GM12878 (cell line): ENCODE data around the gene TRIP4. TPM values are rescaled to one million over a fixed set of nuclear protein-coding genes. Genes with fewer than 3 reads are reported as not detected.
"Not testable (repeated sequence)": the region's sequence is repeated elsewhere in the genome, so short reads cannot be mapped to it uniquely, and the experiment has no call there.

ENCODE experiments used
- ATAC-seq: fragments of 200-7000 bp; cut with Tn5 transposase; 3 replicates; pipeline ENCODE4 v1.9.1; 2020; ENCODE audit warnings: mild to moderate bottlenecking, moderate library complexity
- BruUV-seq: library from RNA; stranded (reverse); fragments of 400-500 nt; replicated peaks from 2 replicates; lab custom pipeline; 2021; lab: Mats Ljungman, UMichigan
- CTCF ChIA-PET: fragments of 300-600 bp; sonication (Branson Sonifier 250); formaldehyde crosslinking; extraction: SDS; loops from one replicate; lab custom pipeline; 2021; ENCODE audit warnings: inconsistent platforms; lab: Yijun Ruan, JAX
- POLR2A ChIA-PET: fragments of 350-600 bp; formaldehyde crosslinking; extraction: SDS; loops from one replicate; lab custom pipeline; 2021; ENCODE audit warnings: inconsistent platforms; lab: Charles Lee
- RAD21 ChIA-PET: fragments of 300-600 bp; sonication (Branson Sonifier 250); formaldehyde crosslinking; loops from one replicate; lab custom pipeline; 2023; ENCODE audit warnings: antibody characterized with exemption; ENCODE audit not compliant: unreplicated experiment; lab: Charles Lee
- SMC1A ChIA-PET: fragments of 300-600 bp; sonication (Branson Sonifier 250); formaldehyde crosslinking; loops from one replicate; lab custom pipeline; 2023; ENCODE audit not compliant: unreplicated experiment, uncharacterized antibody; lab: Charles Lee
- DNase-seq: peaks from one replicate; pipeline ENCODE4 v3.0.0-alpha.2; 2011; ENCODE audit warnings: low read depth, low spot score
- FAIRE-seq: peaks from 3 replicates; lab custom pipeline; 2011; peaks lifted over from hg19 to GRCh38; lab: Jason Lieb, UNC
- H2AFZ ChIP-seq: 2 replicates; pipeline ENCODE4 v1.6.0; 2011; ENCODE audit warnings: low read depth, low read length, control low read depth; ENCODE audit not compliant: control insufficient read depth
- H3K27ac ChIP-seq: 2 replicates; pipeline ENCODE4 v1.5.1; 2011; ENCODE audit warnings: control low read depth; ENCODE audit not compliant: control insufficient read depth, insufficient read depth
- H3K27me3 ChIP-seq, 2 experiments: replicated peaks in 1 of 2; 2 replicates each; pipeline versions ENCODE4 v1.6.0 to v1.6.1; 2011; ENCODE audit warnings: low read length in 1 of 2; ENCODE audit not compliant: control insufficient read depth in 2 of 2, insufficient read depth in 2 of 2
- H3K36me3 ChIP-seq, 2 experiments: 2 replicates each; pipeline ENCODE4 v1.5.1; 2011; ENCODE audit warnings: low read length in 1 of 2; ENCODE audit not compliant: control insufficient read depth in 2 of 2, insufficient read depth in 2 of 2
- H3K4me1 ChIP-seq: 2 replicates; pipeline ENCODE4 v1.6.1; 2011; ENCODE audit warnings: mild to moderate bottlenecking, low read length, moderate library complexity, mixed read lengths; ENCODE audit not compliant: control insufficient read depth, insufficient read depth
- H3K4me2 ChIP-seq: 2 replicates; pipeline ENCODE4 v1.6.0; 2011; ENCODE audit warnings: control low read depth; ENCODE audit not compliant: control insufficient read depth, insufficient read depth
- H3K4me3 ChIP-seq: fragments of 200-600 bp; sonication (generic); 2 replicates; pipeline ENCODE4 v1.5.1; 2016
- H3K79me2 ChIP-seq: 2 replicates; pipeline ENCODE4 v1.6.0; 2011; ENCODE audit warnings: low read length; ENCODE audit not compliant: control insufficient read depth, insufficient read depth
- H3K9ac ChIP-seq: 2 replicates; pipeline ENCODE4 v1.8.0; 2011; ENCODE audit warnings: low read length, control low read depth, mixed read lengths; ENCODE audit not compliant: control insufficient read depth, insufficient read depth
- H3K9me3 ChIP-seq: replicated peaks from 3 replicates; pipeline ENCODE4 v1.5.1; 2011; ENCODE audit warnings: mild to moderate bottlenecking, low read length; ENCODE audit not compliant: control insufficient read depth, insufficient read depth
- H4K20me1 ChIP-seq: 2 replicates; pipeline ENCODE4 v1.6.0; 2011; ENCODE audit not compliant: control insufficient read depth, insufficient read depth
- CREB1 ChIP-seq: IDR thresholded peaks from 2 replicates; pipeline ENCODE4 v1.6.1; 2012; ENCODE audit warnings: low read depth, mild to moderate bottlenecking, inconsistent platforms
- FOXK2 ChIP-seq: fragments of 450-650 bp; IDR thresholded peaks from 2 replicates; pipeline ENCODE4 v1.6.1; 2017; ENCODE audit warnings: mild to moderate bottlenecking, moderate library complexity
- FOXM1 ChIP-seq: IDR thresholded peaks from 2 replicates; pipeline ENCODE4 v1.6.1; 2012; ENCODE audit warnings: low read depth, mild to moderate bottlenecking, inconsistent platforms, low read length, moderate library complexity
- LARP7 ChIP-seq: fragments of 450-650 bp; IDR thresholded peaks from 2 replicates; pipeline ENCODE4 v1.6.1; 2017; ENCODE audit warnings: mild to moderate bottlenecking
- NFXL1 ChIP-seq: fragments of 450-650 bp; IDR thresholded peaks from 2 replicates; pipeline ENCODE4 v1.6.1; 2017; ENCODE audit warnings: antibody characterized with exemption, mild to moderate bottlenecking, borderline replicate concordance
- NFYB ChIP-seq: IDR thresholded peaks from 2 replicates; pipeline ENCODE4 v1.6.1; 2011; ENCODE audit warnings: low read depth, mild to moderate bottlenecking, low read length, improper control_type of control experiment, moderate library complexity; ENCODE audit not compliant: insufficient read depth
- NR2C1 ChIP-seq: fragments of 450-650 bp; IDR thresholded peaks from 2 replicates; pipeline ENCODE4 v1.6.1; 2017; ENCODE audit warnings: antibody characterized with exemption, mild to moderate bottlenecking, moderate library complexity
- RUNX3 ChIP-seq: IDR thresholded peaks from 2 replicates; pipeline ENCODE4 v1.6.1; 2012; ENCODE audit warnings: low read length, inconsistent platforms
- SIN3A ChIP-seq: IDR thresholded peaks from 2 replicates; pipeline ENCODE4 v1.6.1; 2012; ENCODE audit warnings: low read depth, low read length, improper control_type of control experiment
- SPI1 ChIP-seq: IDR thresholded peaks from 2 replicates; pipeline ENCODE4 v1.6.1; 2011; ENCODE audit warnings: low read depth, mild to moderate bottlenecking, low read length, moderate library complexity, borderline replicate concordance; ENCODE audit not compliant: insufficient read depth
- STAT3 ChIP-seq: IDR thresholded peaks from 2 replicates; pipeline ENCODE4 v1.6.1; 2011; ENCODE audit warnings: low read depth, low read length, improper control_type of control experiment
- USF1 ChIP-seq: IDR thresholded peaks from 2 replicates; pipeline ENCODE4 v1.6.1; 2011; ENCODE audit warnings: borderline replicate concordance, low read depth, mild to moderate bottlenecking, moderate library complexity, mixed read lengths, low read length; ENCODE audit not compliant: insufficient read depth; ENCODE audit errors: extremely low read length
- ZNF217 ChIP-seq: fragments of 450-650 bp; IDR thresholded peaks from 2 replicates; pipeline ENCODE4 v1.6.1; 2017; ENCODE audit warnings: antibody characterized with exemption, mild to moderate bottlenecking
- ZZZ3 ChIP-seq: IDR thresholded peaks from 2 replicates; pipeline ENCODE4 v1.6.1; 2011; ENCODE audit warnings: low read depth; ENCODE audit not compliant: control insufficient read depth, insufficient read length
- WGBS: methylation state at CpG from one replicate; pipeline ENCODE4 v1.1.6; 2016; ENCODE audit warnings: low lambda C conversion rate; ENCODE audit not compliant: insufficient replicate concordance, insufficient coverage; ENCODE audit errors: missing lambda C conversion rate; 5-methylcytosine and 5-hydroxymethylcytosine counted together
- in situ Hi-C: fragments of 300-500 bp; cut with MboI; formaldehyde crosslinking; loops from 9 replicates; pipeline ENCODE4 v1.14.3; 2018; ENCODE audit warnings: mixed read lengths
- intact Hi-C: fragments of 100-400 bp; cut with micrococcal nuclease; formaldehyde crosslinking; loops from one replicate; pipeline ENCODE4 v1.14.2; 2022; ENCODE audit not compliant: unreplicated experiment
- polyA plus RNA-seq, 11 experiments: library from polyadenylated mRNA; depleted of rRNA in 4 of 11; unstranded in 6 of 11; stranded (reverse) in 5 of 11; fragments of >200 nt; fragmentation: Nextera tagmentation in 4 of 11; fragmentation: Illumina TruSeq in 1 of 11; extraction: Ambion mirVana in 4 of 11; extraction: Trizol in 1 of 11; gene quantifications; 1 replicate in 1 of 11; 2 replicates in 10 of 11; pipeline versions ENCODE4 v1.2.1 to v1.2.3, GENCODE V29; 2011 to 2016; ENCODE audit warnings: inconsistent platforms in 2 of 11, missing spikeins in 2 of 11, low read depth in 1 of 11
- total RNA-seq, 4 experiments: library from RNA; depleted of rRNA in 3 of 4; stranded (reverse); fragments of >200 nt in 3 of 4; fragmentation: Illumina TruSeq in 1 of 4; extraction: Trizol in 1 of 4; gene quantifications; 2 replicates each; pipeline versions ENCODE4 v1.2.1 to v1.2.3, GENCODE V29; 2013 to 2021
- TF ChIP-seq, protein P1 (sequence below): IDR thresholded peaks from 2 replicates; pipeline ENCODE4 v1.6.1; 2012; ENCODE audit warnings: low read depth, low read length, improper control_type of control experiment

Gene TRIP4
- total and polyA plus RNA-seq, 10 of the 15 experiments (the other 5 are each of a cell fraction or from before 2014, with no cell fraction given): 6.4 to 24.5 (median 20.0) TPM

DNA sequence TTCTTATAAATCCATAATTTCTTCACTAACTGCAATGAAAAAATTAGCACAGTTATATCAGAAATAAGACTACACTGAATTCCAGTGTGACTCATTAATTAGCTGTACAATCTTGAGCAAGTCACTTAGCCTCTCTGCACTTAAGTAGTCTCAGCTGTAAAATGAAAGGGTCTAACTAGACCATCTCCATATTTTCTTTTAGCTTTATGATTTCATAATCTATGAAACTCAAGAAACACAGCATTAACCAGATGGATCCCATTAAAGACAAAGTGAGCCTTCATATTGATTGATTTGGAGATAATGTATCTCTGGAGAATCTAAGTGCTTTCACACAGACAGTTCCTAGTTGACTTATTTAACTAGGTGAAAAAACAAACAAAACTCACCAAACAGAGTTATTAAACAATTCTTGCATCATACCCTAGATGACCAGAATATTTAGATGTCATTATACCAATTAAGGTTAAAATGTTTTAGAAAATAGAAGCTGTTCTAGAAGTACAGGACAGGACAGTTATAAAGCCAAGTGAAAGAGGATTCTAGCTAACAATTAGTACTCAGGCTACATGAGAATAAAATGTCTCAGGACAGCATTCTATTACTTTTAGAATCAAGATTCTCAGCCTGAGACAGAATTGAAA lies 42.9 kb upstream of the TRIP4 start (continued):
- TF ChIP-seq ZZZ3: no peak
- TF ChIP-seq USF1: no peak
- TF ChIP-seq NR2C1: no peak
- TF ChIP-seq SPI1: no peak
- TF ChIP-seq RUNX3: no peak
- no peak for TF ChIP-seq STAT3
- TF ChIP-seq ZNF217: no peak
- no peak for TF ChIP-seq FOXK2
- no peak for TF ChIP-seq SIN3A
- no peak for TF ChIP-seq NFYB
- no peak for TF ChIP-seq NFXL1
- TF ChIP-seq FOXM1: no peak
- TF ChIP-seq, protein P1, sequence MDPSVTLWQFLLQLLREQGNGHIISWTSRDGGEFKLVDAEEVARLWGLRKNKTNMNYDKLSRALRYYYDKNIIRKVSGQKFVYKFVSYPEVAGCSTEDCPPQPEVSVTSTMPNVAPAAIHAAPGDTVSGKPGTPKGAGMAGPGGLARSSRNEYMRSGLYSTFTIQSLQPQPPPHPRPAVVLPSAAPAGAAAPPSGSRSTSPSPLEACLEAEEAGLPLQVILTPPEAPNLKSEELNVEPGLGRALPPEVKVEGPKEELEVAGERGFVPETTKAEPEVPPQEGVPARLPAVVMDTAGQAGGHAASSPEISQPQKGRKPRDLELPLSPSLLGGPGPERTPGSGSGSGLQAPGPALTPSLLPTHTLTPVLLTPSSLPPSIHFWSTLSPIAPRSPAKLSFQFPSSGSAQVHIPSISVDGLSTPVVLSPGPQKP: no peak
- TF ChIP-seq LARP7: no peak
- TF ChIP-seq CREB1: no peak

DNA sequence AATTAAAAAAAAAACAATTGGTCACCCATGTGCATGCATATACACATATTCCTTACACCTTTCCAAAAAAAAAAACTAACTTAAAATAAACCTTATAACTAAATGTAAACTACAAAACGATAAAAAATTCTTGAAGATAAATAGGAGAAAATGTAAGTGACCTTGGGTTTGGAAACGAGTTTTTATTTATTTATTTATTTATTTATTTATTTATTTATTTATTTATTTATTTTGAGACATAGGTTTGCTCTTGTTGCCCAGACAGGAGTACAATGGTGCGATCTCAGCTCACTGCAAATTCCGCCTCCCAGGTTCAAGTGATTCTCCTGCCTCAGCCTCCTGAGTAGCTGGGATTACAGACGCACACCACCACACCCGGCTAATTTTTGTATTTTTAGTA lies 41.4 kb upstream of the TRIP4 start:
- WGBS: 88% methylated on average over 6 of the region's 6 CpGs
- ATAC-seq, in situ Hi-C loops, BruUV-seq, H3K9me3 ChIP-seq, H3K36me3 ChIP-seq, H3K27me3 ChIP-seq, POLR2A ChIA-PET, SMC1A ChIA-PET, intact Hi-C loops, FAIRE-seq, H3K4me3 ChIP-seq, H3K4me1 ChIP-seq, H3K4me2 ChIP-seq, H3K27ac ChIP-seq, RAD21 ChIA-PET, H2AFZ ChIP-seq, H3K9ac ChIP-seq, H4K20me1 ChIP-seq, DNase-seq, CTCF ChIA-PET: not testable (repeated sequence)
- peaks cover 19% of the 10 kb centered on the region for H3K79me2 ChIP-seq
